Neural progenitor cell (in vitro differentiated cells): ENCODE results near the gene MRPL50.

Experiments
- CTCF ChIP-seq: fragments of 200-600 bp; sonication (generic); IDR thresholded peaks from 2 replicates; pipeline ENCODE4 v1.5.1; 2017; ENCODE audit warnings: antibody characterized with exemption, mild to moderate bottlenecking
- EZH2 ChIP-seq: fragments of 200-600 bp; sonication (generic); IDR thresholded peaks from 2 replicates; pipeline ENCODE4 v1.6.1; 2017; ENCODE audit warnings: antibody characterized with exemption, mild to moderate bottlenecking, moderate library complexity
- EZH2phosphoT487 ChIP-seq: fragments of 200-600 bp; sonication (generic); IDR thresholded peaks from 2 replicates; pipeline ENCODE4 v1.6.1; 2017; ENCODE audit warnings: antibody characterized with exemption

- TF ChIP-seq CTCF: no peak
- no peak for TF ChIP-seq EZH2
- TF ChIP-seq EZH2phosphoT487: no peak
These were observed 10.7 kb upstream of the MRPL50 start for GRCh38 chr9:101409079-101409477.
